Peyer's patch (tissue), 4 donors: ENCODE data around the gene GPR149.

Experiments used
- CTCF ChIP-seq, 6 experiments: fragments of 450-650 bp in 4 of 6; fragments of 200-600 bp in 2 of 6; sonication (generic) in 1 of 6; IDR thresholded peaks; one replicate each; pipeline ENCODE4 v1.5.1; 2017 to 2019; ENCODE audit warnings: antibody characterized with exemption in 6 of 6, mild to moderate bottlenecking in 3 of 6, moderate library complexity in 1 of 6
- POLR2A ChIP-seq, 2 donors: fragments of 450-650 bp; IDR thresholded peaks; one replicate each; pipeline ENCODE4 v1.5.1; 2017; ENCODE audit warnings: antibody characterized with exemption in 2 of 2, mild to moderate bottlenecking in 2 of 2, moderate library complexity in 2 of 2

GRCh38 chr3:154301561-154301960 lies 128.4 kb downstream of the GPR149 start:
- TF ChIP-seq POLR2A (IDR thresholded peaks at IDR 0.05) = no peak
- no peak for TF ChIP-seq CTCF (IDR thresholded peaks at IDR 0.05)
